HG03095 (cell line): ENCODE data around the gene MAPRE3.

Source experiments
- ATAC-seq: cut with Tn5 transposase; IDR thresholded peaks from one replicate; pipeline ENCODE4 v1.9.1; 2021; ENCODE audit warnings: moderate library complexity; ENCODE audit not compliant: unreplicated experiment

MAPRE3 gene

GRCh38 chr2:26982102-26982742, 11.8 kb downstream of the MAPRE3 start:
- no peak for ATAC-seq

- no peak for ATAC-seq
Measured at GRCh38 chr2:26983746-26984145, 13.3 kb downstream of the MAPRE3 start.

GRCh38 chr2:26985807-26986206, 15.4 kb downstream of the MAPRE3 start:
- no peak for ATAC-seq

GRCh38 chr2:26986576-26986975, 16.1 kb downstream of the MAPRE3 start:
- ATAC-seq: no peak

GRCh38 chr2:26988058-26988860, 17.8 kb downstream of the MAPRE3 start:
- no peak for ATAC-seq

- ATAC-seq: no peak
Measured at GRCh38 chr2:26989156-26989555, 18.7 kb downstream of the MAPRE3 start.

GRCh38 chr2:26991717-26992116, 21.3 kb downstream of the MAPRE3 start:
- no peak for ATAC-seq

GRCh38 chr2:26993768-26994167, 23.3 kb downstream of the MAPRE3 start:
- ATAC-seq: no peak

- ATAC-seq: no peak
Measured at GRCh38 chr2:26994983-26995382, 24.5 kb downstream of the MAPRE3 start.

- ATAC-seq: no peak
Measured at GRCh38 chr2:26997394-26997793, 27.0 kb downstream of the MAPRE3 start.

- no peak for ATAC-seq
Measured at GRCh38 chr2:26998323-26998722, 27.9 kb downstream of the MAPRE3 start.

- no peak for ATAC-seq
Measured at GRCh38 chr2:27000228-27000627, 29.8 kb downstream of the MAPRE3 start.

- no peak for ATAC-seq
Measured at GRCh38 chr2:27000995-27001394, 30.6 kb downstream of the MAPRE3 start.

GRCh38 chr2:27001950-27002349, 31.5 kb downstream of the MAPRE3 start:
- no peak for ATAC-seq

GRCh38 chr2:27003007-27003406, 32.6 kb downstream of the MAPRE3 start:
- no peak for ATAC-seq

GRCh38 chr2:27003857-27004256, 33.4 kb downstream of the MAPRE3 start:
- ATAC-seq: no peak

- no peak for ATAC-seq
Measured at GRCh38 chr2:27006602-27007415, 36.4 kb downstream of the MAPRE3 start.

GRCh38 chr2:27007416-27008374, 37.3 kb downstream of the MAPRE3 start:
- ATAC-seq: no peak

GRCh38 chr2:27008678-27009077, 38.2 kb downstream of the MAPRE3 start:
- ATAC-seq: no peak

- ATAC-seq: no peak
Measured at GRCh38 chr2:27009083-27009482, 38.6 kb downstream of the MAPRE3 start.

GRCh38 chr2:27009716-27010115, 39.3 kb downstream of the MAPRE3 start:
- ATAC-seq: no peak
